K562 (cell line): Measurements from ENCODE around the gene ARMH1. TPM values are rescaled to one million over a fixed set of nuclear protein-coding genes. Genes with fewer than 3 reads are reported as not detected.

Source experiments
- CBX2 ChIP-seq: fragments of 200-600 bp; sonication (generic); IDR thresholded peaks from one replicate; pipeline ENCODE4 v1.6.1; 2012; ENCODE audit warnings: mild to moderate bottlenecking, low read length, inconsistent platforms; ENCODE audit not compliant: insufficient read depth, poor library complexity, severe bottlenecking
- CC2D1A ChIP-seq: fragments of 450-650 bp; IDR thresholded peaks from 2 replicates; pipeline ENCODE4 v1.6.1; 2017; ENCODE audit warnings: mild to moderate bottlenecking
- EP300 ChIP-seq: IDR thresholded peaks from 2 replicates; pipeline ENCODE4 v1.6.1; 2012; ENCODE audit warnings: low read length, improper control_type of control experiment
- MBD2 ChIP-seq: sonication (generic); IDR thresholded peaks from 2 replicates; pipeline ENCODE4 v1.6.1; 2016; ENCODE audit warnings: low read depth, borderline replicate concordance
- NCOA2 ChIP-seq, 2 experiments: fragments of 450-650 bp; IDR thresholded peaks; 2 replicates each; pipeline ENCODE4 v1.6.1; 2018; ENCODE audit warnings: mild to moderate bottlenecking in 2 of 2, moderate library complexity in 1 of 2; ENCODE audit not compliant: partially characterized antibody in 2 of 2
- NRF1 ChIP-seq, 2 experiments: fragments of 450-650 bp; IDR thresholded peaks in 1 of 2; conservative IDR thresholded peaks in 1 of 2; 2 replicates each; pipeline ENCODE4 v1.6.1; 2014; ENCODE audit warnings: mild to moderate bottlenecking in 2 of 2
- RBM22 ChIP-seq: fragments of 200-400 bp; formaldehyde crosslinking; IDR thresholded peaks from 2 replicates; pipeline ENCODE4 v1.6.1; 2018; ENCODE audit warnings: low read length, low read depth; ENCODE audit not compliant: poor library complexity, severe bottlenecking
- SP2 ChIP-seq: IDR thresholded peaks from 2 replicates; pipeline ENCODE4 v1.6.1; 2011; ENCODE audit warnings: mild to moderate bottlenecking, low read depth, low read length, moderate library complexity; ENCODE audit not compliant: poor library complexity, severe bottlenecking; ENCODE audit errors: extremely low read depth
- ZNF143 ChIP-seq: sonication (generic); formaldehyde crosslinking; IDR thresholded peaks from 2 replicates; pipeline ENCODE4 v1.9.0; 2022; ENCODE audit warnings: mild to moderate bottlenecking, missing genetic modification reagents
- ZSCAN32 ChIP-seq: fragments of 450-650 bp; formaldehyde crosslinking; IDR thresholded peaks from 2 replicates; pipeline ENCODE4 v1.4.0; 2020; ENCODE audit warnings: mild to moderate bottlenecking, moderate library complexity
- polyA plus RNA-seq, 8 experiments: library from polyadenylated mRNA; depleted of rRNA in 4 of 8; stranded (reverse) in 5 of 8; unstranded in 3 of 8; fragments of >200 nt; fragmentation: Nextera tagmentation in 2 of 8; fragmentation: Illumina TruSeq in 1 of 8; extraction: Ambion mirVana in 2 of 8; extraction: Trizol in 1 of 8; gene quantifications; 2 replicates each; pipeline versions ENCODE4 v1.2.1 to v1.2.3, GENCODE V29; 2011 to 2014; ENCODE audit warnings: inconsistent platforms in 1 of 8, missing spikeins in 1 of 8
- total RNA-seq, 7 experiments: library from RNA; depleted of rRNA in 6 of 7; stranded (reverse); fragments of >200 nt in 6 of 7; fragmentation: Illumina TruSeq in 2 of 7; extraction: Trizol in 2 of 7; gene quantifications; 2 replicates each; pipeline versions ENCODE4 v1.2.1 to v1.2.3, GENCODE V29; 2011 to 2021; ENCODE audit warnings: low replicate concordance in 1 of 7
- TF ChIP-seq, protein P1 (sequence below), 2 experiments: IDR thresholded peaks; 2 replicates each; pipeline ENCODE4 v1.6.1; 2011; ENCODE audit warnings: borderline replicate concordance in 1 of 2, control low read depth in 1 of 2, low read depth in 1 of 2, low read length in 1 of 2, mild to moderate bottlenecking in 1 of 2, mixed read lengths in 1 of 2, moderate library complexity in 1 of 2; ENCODE audit not compliant: insufficient read depth in 1 of 2, insufficient read length in 1 of 2, poor library complexity in 1 of 2, severe bottlenecking in 1 of 2; ENCODE audit errors: extremely low read depth in 1 of 2
- TF ChIP-seq, protein P2 (sequence below): fragments of 450-650 bp; IDR thresholded peaks from 2 replicates; pipeline ENCODE4 v1.6.1; 2017; ENCODE audit warnings: antibody characterized with exemption, mild to moderate bottlenecking
- TF ChIP-seq, protein P3 (sequence below): fragments of 450-650 bp; IDR thresholded peaks from 2 replicates; pipeline ENCODE4 v1.6.1; 2016; ENCODE audit warnings: borderline replicate concordance
- TF ChIP-seq, protein P4 (sequence below): fragments of 450-650 bp; IDR thresholded peaks from 2 replicates; pipeline ENCODE4 v1.6.1; 2017; ENCODE audit warnings: antibody characterized with exemption

ARMH1 gene
- total and polyA plus RNA-seq, 9 of the 15 experiments (the other 6 are each of a cell fraction or from before 2014, with no cell fraction given): 0.41 TPM; not detected in 8

DNA sequence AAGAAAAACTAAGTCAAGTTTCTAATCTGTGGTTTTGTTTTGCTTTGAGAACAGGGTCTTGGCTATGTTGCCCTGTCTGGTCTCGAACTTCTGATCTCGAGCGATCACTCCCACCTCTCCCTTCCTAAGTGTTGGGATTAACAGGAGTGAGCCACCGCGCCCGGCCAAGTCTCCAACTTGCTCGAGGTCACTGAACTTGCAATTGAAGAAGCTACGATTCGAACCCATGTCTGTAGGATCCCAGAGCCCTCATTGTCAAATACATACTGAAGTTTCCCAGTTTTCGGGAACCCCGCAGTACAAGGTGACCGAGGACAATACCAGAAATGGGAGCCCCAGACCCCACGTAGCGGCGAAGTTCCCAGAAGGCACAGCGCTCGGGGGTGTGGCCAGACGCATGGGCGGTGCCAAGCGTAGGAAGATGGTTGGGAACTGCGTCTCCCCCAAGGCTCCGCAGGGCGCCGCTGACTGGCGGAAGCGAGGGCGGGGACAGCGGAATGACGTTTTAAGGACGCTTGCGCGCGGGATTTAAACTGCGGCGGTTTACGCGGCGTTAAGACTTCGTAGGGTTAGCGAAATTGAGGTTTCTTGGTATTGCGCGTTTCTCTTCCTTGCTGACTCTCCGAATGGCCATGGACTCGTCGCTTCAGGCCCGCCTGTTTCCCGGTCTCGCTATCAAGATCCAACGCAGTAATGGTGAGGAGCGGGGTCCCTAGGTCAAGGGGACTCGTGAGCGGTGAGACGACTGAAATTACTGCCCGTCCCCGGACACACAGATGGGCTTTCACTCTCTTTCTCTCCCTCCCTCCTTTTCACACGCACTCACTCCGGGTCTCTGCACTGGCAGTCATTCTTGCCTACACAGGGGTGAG is 65.0 kb downstream of the ARMH1 start, which contains the start of gene KIF2C (continued):
- TF ChIP-seq, protein P1, sequence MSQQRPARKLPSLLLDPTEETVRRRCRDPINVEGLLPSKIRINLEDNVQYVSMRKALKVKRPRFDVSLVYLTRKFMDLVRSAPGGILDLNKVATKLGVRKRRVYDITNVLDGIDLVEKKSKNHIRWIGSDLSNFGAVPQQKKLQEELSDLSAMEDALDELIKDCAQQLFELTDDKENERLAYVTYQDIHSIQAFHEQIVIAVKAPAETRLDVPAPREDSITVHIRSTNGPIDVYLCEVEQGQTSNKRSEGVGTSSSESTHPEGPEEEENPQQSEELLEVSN (IDR thresholded peaks at IDR 0.05; ENCODE audit: borderline replicate concordance in 1 of 2, extremely low read depth in 1 of 2, insufficient read depth in 1 of 2, insufficient read length in 1 of 2, low read depth in 1 of 2, low read length in 1 of 2, poor library complexity in 1 of 2, severe bottlenecking in 1 of 2): peak; percentile 61 to 82
- TF ChIP-seq MBD2 (peak; percentile 89; the same call in 1 of the 2 replicates), NRF1 (conservative IDR thresholded peaks at IDR 0.05 in 1 of 2, IDR thresholded peaks at IDR 0.05 in 1 of 2) (peak; percentile 91 to 93), CC2D1A (peak; percentile 51; the same call in 1 of the 2 replicates), SP2 (no peak), ZNF143 (peak; percentile 80), CBX2 (no peak), EP300 (peak; percentile 54), NCOA2 (IDR thresholded peaks at IDR 0.05; ENCODE audit: partially characterized antibody in 2 of 2) (no peak), RBM22 (no peak), ZSCAN32 (no peak)
- TF ChIP-seq, protein P2, sequence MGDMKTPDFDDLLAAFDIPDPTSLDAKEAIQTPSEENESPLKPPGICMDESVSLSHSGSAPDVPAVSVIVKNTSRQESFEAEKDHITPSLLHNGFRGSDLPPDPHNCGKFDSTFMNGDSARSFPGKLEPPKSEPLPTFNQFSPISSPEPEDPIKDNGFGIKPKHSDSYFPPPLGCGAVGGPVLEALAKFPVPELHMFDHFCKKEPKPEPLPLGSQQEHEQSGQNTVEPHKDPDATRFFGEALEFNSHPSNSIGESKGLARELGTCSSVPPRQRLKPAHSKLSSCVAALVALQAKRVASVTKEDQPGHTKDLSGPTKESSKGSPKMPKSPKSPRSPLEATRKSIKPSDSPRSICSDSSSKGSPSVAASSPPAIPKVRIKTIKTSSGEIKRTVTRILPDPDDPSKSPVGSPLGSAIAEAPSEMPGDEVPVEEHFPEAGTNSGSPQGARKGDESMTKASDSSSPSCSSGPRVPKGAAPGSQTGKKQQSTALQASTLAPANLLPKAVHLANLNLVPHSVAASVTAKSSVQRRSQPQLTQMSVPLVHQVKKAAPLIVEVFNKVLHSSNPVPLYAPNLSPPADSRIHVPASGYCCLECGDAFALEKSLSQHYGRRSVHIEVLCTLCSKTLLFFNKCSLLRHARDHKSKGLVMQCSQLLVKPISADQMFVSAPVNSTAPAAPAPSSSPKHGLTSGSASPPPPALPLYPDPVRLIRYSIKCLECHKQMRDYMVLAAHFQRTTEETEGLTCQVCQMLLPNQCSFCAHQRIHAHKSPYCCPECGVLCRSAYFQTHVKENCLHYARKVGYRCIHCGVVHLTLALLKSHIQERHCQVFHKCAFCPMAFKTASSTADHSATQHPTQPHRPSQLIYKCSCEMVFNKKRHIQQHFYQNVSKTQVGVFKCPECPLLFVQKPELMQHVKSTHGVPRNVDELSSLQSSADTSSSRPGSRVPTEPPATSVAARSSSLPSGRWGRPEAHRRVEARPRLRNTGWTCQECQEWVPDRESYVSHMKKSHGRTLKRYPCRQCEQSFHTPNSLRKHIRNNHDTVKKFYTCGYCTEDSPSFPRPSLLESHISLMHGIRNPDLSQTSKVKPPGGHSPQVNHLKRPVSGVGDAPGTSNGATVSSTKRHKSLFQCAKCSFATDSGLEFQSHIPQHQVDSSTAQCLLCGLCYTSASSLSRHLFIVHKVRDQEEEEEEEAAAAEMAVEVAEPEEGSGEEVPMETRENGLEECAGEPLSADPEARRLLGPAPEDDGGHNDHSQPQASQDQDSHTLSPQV: peak; percentile 77; the same call in 1 of the 2 replicates
- TF ChIP-seq, protein P3, sequence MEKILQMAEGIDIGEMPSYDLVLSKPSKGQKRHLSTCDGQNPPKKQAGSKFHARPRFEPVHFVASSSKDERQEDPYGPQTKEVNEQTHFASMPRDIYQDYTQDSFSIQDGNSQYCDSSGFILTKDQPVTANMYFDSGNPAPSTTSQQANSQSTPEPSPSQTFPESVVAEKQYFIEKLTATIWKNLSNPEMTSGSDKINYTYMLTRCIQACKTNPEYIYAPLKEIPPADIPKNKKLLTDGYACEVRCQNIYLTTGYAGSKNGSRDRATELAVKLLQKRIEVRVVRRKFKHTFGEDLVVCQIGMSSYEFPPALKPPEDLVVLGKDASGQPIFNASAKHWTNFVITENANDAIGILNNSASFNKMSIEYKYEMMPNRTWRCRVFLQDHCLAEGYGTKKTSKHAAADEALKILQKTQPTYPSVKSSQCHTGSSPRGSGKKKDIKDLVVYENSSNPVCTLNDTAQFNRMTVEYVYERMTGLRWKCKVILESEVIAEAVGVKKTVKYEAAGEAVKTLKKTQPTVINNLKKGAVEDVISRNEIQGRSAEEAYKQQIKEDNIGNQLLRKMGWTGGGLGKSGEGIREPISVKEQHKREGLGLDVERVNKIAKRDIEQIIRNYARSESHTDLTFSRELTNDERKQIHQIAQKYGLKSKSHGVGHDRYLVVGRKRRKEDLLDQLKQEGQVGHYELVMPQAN: peak; percentile 96
- TF ChIP-seq, protein P4, sequence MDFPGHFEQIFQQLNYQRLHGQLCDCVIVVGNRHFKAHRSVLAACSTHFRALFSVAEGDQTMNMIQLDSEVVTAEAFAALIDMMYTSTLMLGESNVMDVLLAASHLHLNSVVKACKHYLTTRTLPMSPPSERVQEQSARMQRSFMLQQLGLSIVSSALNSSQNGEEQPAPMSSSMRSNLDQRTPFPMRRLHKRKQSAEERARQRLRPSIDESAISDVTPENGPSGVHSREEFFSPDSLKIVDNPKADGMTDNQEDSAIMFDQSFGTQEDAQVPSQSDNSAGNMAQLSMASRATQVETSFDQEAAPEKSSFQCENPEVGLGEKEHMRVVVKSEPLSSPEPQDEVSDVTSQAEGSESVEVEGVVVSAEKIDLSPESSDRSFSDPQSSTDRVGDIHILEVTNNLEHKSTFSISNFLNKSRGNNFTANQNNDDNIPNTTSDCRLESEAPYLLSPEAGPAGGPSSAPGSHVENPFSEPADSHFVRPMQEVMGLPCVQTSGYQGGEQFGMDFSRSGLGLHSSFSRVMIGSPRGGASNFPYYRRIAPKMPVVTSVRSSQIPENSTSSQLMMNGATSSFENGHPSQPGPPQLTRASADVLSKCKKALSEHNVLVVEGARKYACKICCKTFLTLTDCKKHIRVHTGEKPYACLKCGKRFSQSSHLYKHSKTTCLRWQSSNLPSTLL: no peak
